NOMO-1 (cell line): Measurements from ENCODE around the gene HBQ1.
"Not testable (repeated sequence)": the region's sequence is repeated elsewhere in the genome, so short reads cannot be mapped to it uniquely, and the experiment has no call there.

Experiments used
- DNase-seq, 2 experiments: peaks; one replicate each; lab custom pipeline; 2025; ENCODE audit not compliant: unreplicated experiment in 2 of 2; lab: John Stamatoyannopoulos, UW

Gene HBQ1

GRCh38 chr16:160242-160641 is 20.0 kb upstream of the HBQ1 start:
- DNase-seq, result not testable (repeated sequence)

- no peak for DNase-seq
These were observed 19.5 kb upstream of the HBQ1 start for GRCh38 chr16:160691-161190.

GRCh38 chr16:162271-162991 is 17.8 kb upstream of the HBQ1 start:
- no peak for DNase-seq

GRCh38 chr16:163139-163538 is 17.1 kb upstream of the HBQ1 start:
- DNase-seq, result not testable (repeated sequence)

- DNase-seq, result not testable (repeated sequence)
These were observed 16.6 kb upstream of the HBQ1 start for GRCh38 chr16:163696-164095.

- not testable (repeated sequence) for DNase-seq
These were observed 16.0 kb upstream of the HBQ1 start for GRCh38 chr16:164134-164823.

- DNase-seq, result no peak
These were observed 15.3 kb upstream of the HBQ1 start for GRCh38 chr16:164827-165538.

- no peak for DNase-seq
These were observed 14.5 kb upstream of the HBQ1 start, which contains the start of gene HBM for GRCh38 chr16:165539-166374. Gene HBM (plus strand): TSS chr16:165978. CDS start chr16:165998, 20 bp downstream.

- DNase-seq, result no peak
These were observed 13.7 kb upstream of the HBQ1 start for GRCh38 chr16:166375-167121.

GRCh38 chr16:167122-167690 is 13.1 kb upstream of the HBQ1 start:
- DNase-seq, result no peak

GRCh38 chr16:168424-168823 is 11.8 kb upstream of the HBQ1 start:
- no peak for DNase-seq

- no peak for DNase-seq
These were observed 11.2 kb upstream of the HBQ1 start for GRCh38 chr16:169014-169413.

- DNase-seq, result not testable (repeated sequence)
These were observed 10.2 kb upstream of the HBQ1 start for GRCh38 chr16:170088-170507.

- DNase-seq, result no peak
These were observed 9.5 kb upstream of the HBQ1 start for GRCh38 chr16:170788-171187.

- not testable (repeated sequence) for DNase-seq
These were observed 7.8 kb upstream of the HBQ1 start, which contains the start of gene HBA2 for GRCh38 chr16:172374-172941. Gene HBA2 (plus strand): TSS chr16:172876. CDS start chr16:172913, 37 bp downstream.

- DNase-seq, result not testable (repeated sequence)
These were observed 6.9 kb upstream of the HBQ1 start for GRCh38 chr16:173211-173854.

GRCh38 chr16:173928-174769 is 6.1 kb upstream of the HBQ1 start:
- DNase-seq, result not testable (repeated sequence)
